GM23338 (cell line): ENCODE data around the gene PTH1R.

Experiments used
- CREB1 ChIP-seq: fragments of 250-450 bp; sonication (Bioruptor Pico); IDR thresholded peaks from 2 replicates; pipeline ENCODE4 v1.5.0; 2020; ENCODE audit warnings: low read depth, mild to moderate bottlenecking, moderate library complexity
- CTCF ChIP-seq, 2 experiments: fragments of 200-600 bp in 1 of 2; sonication (generic) in 1 of 2; conservative IDR thresholded peaks; 2 replicates each; pipeline versions ENCODE4 v1.5.1 to v1.6.1; 2016 to 2017; ENCODE audit warnings: antibody characterized with exemption in 2 of 2, low read depth in 2 of 2, mild to moderate bottlenecking in 2 of 2, moderate library complexity in 1 of 2
- ETS1 ChIP-seq: IDR thresholded peaks from 2 replicates; pipeline ENCODE4 v1.6.1; 2016; ENCODE audit warnings: antibody characterized with exemption
- EZH2 ChIP-seq: fragments of 200-600 bp; sonication (generic); IDR thresholded peaks from one replicate; pipeline ENCODE4 v1.8.0; 2017; ENCODE audit warnings: antibody characterized with exemption, mild to moderate bottlenecking, low read depth; ENCODE audit not compliant: unreplicated experiment
- EZH2phosphoT487 ChIP-seq: fragments of 200-600 bp; sonication (generic); IDR thresholded peaks from one replicate; pipeline ENCODE4 v1.8.1; 2018; ENCODE audit warnings: antibody characterized with exemption; ENCODE audit not compliant: unreplicated experiment
- JUNB ChIP-seq: IDR thresholded peaks from one replicate; pipeline ENCODE4 v1.6.1; 2016; ENCODE audit warnings: antibody characterized with exemption; ENCODE audit not compliant: unreplicated experiment
- NANOG ChIP-seq: IDR thresholded peaks from 2 replicates; pipeline ENCODE4 v1.6.1; 2016; ENCODE audit warnings: antibody characterized with exemption, borderline replicate concordance
- POLR2AphosphoS5 ChIP-seq: IDR thresholded peaks from 2 replicates; pipeline ENCODE4 v1.6.1; 2016; ENCODE audit warnings: antibody characterized with exemption, low read depth
- REST ChIP-seq: IDR thresholded peaks from one replicate; pipeline ENCODE4 v1.6.1; 2018; ENCODE audit warnings: antibody characterized with exemption; ENCODE audit not compliant: unreplicated experiment
- STAT1 ChIP-seq: IDR thresholded peaks from one replicate; pipeline ENCODE4 v1.6.1; 2016; ENCODE audit warnings: antibody characterized with exemption; ENCODE audit not compliant: unreplicated experiment
- ZNF114 ChIP-seq: fragments of 250-450 bp; sonication (Bioruptor Pico); IDR thresholded peaks from 2 replicates; pipeline ENCODE4 v1.5.0; 2020; ENCODE audit warnings: mild to moderate bottlenecking, moderate library complexity
- ZNF331 ChIP-seq: fragments of 250-450 bp; sonication (Bioruptor Pico); IDR thresholded peaks from 2 replicates; pipeline ENCODE4 v1.5.0; 2020; ENCODE audit warnings: low read depth, mild to moderate bottlenecking, moderate library complexity
- ZNF462 ChIP-seq: fragments of 250-450 bp; sonication (Bioruptor Pico); IDR thresholded peaks from 2 replicates; pipeline ENCODE4 v1.5.0; 2020; ENCODE audit warnings: mild to moderate bottlenecking, moderate library complexity

GRCh38 chr3:46897829-46898320 is 20.4 kb downstream of the PTH1R start:
- no peak for TF ChIP-seq ZNF331 (CRISPR knock-in tag)
- TF ChIP-seq CTCF (conservative IDR thresholded peaks at IDR 0.05; ENCODE audit: low read depth in 2 of 2) = peak; percentile 40 to 45
- no peak for TF ChIP-seq REST
- TF ChIP-seq CREB1 (CRISPR knock-in tag) = no peak
- no peak for TF ChIP-seq ETS1
- TF ChIP-seq EZH2 = no peak
- no peak for TF ChIP-seq POLR2AphosphoS5
- TF ChIP-seq EZH2phosphoT487 = no peak
- TF ChIP-seq STAT1 = no peak
- TF ChIP-seq NANOG = no peak
- TF ChIP-seq JUNB = no peak
- no peak for TF ChIP-seq ZNF114 (CRISPR knock-in tag)
- no peak for TF ChIP-seq ZNF462
